HPDE6-E6E7 (cell line): ENCODE measurements around the gene SPDYE4.

Source experiments
- DNase-seq: peaks from one replicate; pipeline ENCODE4 v3.0.0; 2011; ENCODE audit warnings: missing footprints; ENCODE audit errors: extremely low spot score

SPDYE4 gene

GRCh38 chr17:8785547-8786413 is 27.4 kb upstream of the SPDYE4 start:
- peak; percentile 42 for DNase-seq

DNA sequence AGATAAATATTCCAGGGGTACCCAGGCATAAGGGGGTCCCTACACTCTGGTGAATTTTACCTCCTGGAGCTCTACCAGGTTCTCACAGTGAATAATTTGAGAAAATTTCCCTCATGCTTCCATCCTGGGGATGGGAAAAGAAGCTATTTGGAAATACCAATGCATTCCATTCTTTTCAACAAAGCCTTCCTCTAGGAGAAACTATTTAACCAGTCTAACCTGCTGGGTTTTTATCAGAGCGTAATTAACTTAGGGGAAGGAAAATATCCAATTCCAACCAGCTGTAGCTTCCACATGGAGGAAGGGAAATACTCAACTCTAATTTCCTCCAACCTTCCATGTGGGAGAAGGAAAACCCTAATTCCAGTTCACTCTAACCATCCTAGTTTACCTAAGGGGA is 23.8 kb upstream of the SPDYE4 start:
- DNase-seq = no peak

DNA sequence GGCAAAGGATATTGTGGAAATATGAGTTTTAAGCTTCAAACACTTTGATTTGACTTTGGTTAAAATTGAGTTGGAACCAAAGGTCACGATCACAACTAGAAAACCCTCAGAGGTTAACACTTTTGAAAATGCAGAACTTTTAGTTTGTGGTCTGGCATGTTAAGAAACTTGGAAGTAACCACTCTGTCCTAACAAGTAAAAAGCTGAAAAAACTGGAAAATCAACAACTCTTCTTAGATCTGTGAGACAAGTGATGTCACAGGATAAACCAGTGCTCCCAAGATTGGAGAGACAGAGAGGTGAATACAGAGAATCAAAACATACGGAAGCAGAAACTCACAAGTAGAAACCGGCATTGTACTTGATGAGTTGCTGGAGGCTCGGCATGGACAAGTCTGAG is 23.4 kb upstream of the SPDYE4 start:
- no peak for DNase-seq

GRCh38 chr17:8776881-8777280 is 18.5 kb upstream of the SPDYE4 start:
- no peak for DNase-seq

DNA sequence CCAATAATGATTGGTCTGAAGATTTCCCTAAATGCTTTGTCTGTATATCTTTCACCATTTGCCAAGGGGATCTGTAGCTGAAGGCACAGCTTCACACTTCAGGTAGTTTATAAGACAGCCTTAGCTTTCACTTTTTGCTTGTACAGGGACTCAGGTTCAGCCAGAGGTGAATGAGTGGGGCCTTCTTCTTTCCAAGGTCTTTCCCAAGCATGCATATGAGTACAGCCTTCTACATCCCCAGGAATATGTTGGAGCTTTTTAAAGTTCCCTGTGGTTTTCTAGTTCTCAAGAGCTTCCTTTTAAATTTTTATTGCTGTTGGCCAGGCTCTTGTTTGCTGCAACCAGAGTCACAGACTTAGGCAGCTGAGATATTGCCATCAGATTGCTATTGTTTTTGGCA is 17.9 kb upstream of the SPDYE4 start:
- no peak for DNase-seq

- no peak for DNase-seq
These were observed 8.4 kb upstream of the SPDYE4 start for GRCh38 chr17:8766731-8767130.

GRCh38 chr17:8762012-8762411 is 3.7 kb upstream of the SPDYE4 start:
- no peak for DNase-seq

DNA sequence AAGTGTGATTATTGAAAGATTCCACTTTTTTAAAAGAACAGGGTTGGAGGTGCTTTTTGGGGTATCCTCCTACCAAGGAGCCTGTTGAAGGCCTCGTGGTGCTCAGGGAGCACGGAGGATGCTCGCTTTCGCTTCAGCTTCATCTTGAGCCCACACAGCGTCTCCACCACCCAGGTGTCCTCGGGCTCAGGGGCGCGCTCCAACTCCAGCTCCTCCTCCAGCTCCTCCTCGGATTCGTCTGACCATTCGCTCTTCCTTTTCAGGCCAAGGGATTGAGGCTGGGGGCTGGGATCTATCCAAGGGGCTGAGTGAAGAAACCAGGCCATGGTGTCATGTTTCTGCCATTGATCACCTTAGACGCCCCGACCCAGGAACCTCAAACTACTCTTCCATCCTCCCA is 1.2 kb downstream of the SPDYE4 start:
- no peak for DNase-seq

DNA sequence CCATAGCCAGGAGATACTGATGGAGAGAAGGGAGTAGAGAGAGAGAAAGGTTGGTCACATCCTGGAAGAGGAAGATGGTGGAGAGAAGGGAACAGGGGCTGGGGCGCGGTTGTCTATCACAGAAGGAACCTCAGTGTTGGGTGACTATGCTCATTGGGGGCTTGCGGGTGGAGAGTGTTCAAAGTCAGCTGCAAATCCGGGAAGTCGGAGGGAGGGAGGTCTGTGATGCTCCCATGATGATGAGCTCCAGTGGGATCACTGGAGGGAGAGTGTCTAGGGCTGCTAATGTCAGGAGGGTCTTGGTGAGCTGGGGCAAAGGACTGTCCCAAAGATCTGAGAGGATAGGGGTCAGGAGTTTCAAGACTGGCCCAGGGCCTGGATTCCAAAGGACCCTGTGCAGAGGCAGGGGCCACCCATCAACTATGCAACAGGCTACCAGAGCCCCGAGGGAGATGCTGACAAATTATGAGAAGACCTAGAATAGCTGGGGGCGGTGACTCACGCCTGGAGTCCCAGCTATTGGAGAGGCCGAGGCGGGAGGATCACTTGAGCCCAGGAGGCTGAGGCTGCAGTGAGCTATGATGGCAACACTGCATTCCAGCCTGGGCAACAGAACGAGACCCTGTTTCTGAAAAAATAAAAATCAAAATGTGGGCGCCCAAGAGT is 2.6 kb downstream of the SPDYE4 start:
- no peak for DNase-seq

GRCh38 chr17:8754890-8755289 is 3.5 kb downstream of the SPDYE4 start:
- DNase-seq = no peak

DNA sequence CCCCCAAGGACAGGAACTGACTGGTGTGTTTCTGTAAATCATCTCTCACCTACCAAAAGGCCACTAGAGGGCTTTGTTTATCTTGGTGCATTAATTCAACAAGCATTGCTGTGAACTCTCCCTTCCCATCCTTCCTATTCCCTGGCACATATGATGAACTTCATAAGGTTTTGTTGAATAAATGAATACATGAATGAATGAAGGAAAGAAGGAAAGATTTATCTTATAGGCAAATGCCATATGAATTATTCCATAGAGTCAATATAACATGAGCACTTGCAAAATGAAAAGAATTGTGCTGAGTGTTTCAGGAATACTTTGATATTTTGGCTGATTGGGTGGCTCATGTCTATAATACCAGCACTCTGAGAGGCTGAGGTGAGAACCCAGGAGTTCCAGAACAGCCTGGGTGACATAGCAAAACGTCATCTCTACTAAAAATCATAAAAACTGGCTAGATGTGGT is 4.3 kb downstream of the SPDYE4 start:
- DNase-seq = no peak

DNA sequence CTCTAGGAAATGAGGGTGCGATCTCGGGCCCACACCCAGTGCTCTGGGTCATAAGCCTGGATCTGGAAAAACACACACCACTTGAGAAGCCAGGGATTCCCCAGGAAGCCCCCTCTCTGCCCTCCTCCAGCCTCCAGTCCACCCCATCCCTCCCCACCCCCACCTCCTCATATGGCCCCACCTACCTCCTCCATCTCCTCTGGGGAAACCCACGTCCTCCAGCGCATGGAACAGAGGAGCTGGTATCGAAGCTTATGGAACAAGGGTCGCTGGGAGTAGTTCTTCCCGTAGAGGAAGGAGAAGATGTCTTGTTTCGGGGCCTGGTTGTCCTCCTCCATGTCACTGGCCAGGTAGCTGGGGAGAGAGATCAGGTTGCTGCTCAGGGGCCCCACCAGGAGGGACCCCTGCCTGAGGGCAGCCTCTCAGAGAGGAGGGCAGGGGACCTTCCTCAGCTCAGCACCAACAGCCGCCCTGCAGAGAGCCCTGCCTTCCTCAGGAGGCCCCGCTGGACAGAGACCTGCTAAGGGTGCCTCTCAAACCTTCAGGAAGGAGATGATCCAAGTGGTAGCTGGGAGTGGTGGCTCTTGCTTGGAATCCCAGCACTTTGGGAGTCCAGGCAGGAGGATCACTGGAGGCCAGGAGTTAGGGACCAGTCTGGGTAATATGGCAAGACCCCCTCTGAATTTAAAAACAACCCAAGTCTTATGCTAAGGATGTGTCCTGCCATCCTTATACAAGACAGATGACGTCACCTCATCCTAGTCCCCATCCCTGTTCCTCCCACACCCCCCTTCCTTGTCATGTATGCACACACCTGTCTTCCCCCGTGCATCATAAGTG is 5.0 kb downstream of the SPDYE4 start:
- no peak for DNase-seq

DNA sequence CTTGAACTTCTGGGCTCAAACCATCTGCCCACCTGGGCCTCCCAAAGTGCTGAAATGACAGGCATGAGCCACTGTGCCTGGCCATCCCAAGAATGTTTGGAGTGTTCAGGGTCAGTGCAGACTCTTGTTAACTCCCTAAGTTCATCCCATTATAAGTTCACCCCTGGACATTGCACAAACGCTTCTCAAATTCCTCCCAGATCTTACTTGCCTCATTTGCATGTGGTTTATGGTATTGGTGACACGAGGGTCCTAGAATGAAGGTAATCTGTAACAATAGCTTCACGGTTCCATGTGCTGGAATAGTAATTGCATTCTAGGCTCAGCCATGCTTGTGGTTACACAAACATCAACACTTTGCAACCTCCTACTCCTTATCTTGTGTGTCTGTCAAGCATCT is 8.7 kb downstream of the SPDYE4 start:
- DNase-seq = no peak

GRCh38 chr17:8747742-8748141 is 10.6 kb downstream of the SPDYE4 start:
- no peak for DNase-seq

DNA sequence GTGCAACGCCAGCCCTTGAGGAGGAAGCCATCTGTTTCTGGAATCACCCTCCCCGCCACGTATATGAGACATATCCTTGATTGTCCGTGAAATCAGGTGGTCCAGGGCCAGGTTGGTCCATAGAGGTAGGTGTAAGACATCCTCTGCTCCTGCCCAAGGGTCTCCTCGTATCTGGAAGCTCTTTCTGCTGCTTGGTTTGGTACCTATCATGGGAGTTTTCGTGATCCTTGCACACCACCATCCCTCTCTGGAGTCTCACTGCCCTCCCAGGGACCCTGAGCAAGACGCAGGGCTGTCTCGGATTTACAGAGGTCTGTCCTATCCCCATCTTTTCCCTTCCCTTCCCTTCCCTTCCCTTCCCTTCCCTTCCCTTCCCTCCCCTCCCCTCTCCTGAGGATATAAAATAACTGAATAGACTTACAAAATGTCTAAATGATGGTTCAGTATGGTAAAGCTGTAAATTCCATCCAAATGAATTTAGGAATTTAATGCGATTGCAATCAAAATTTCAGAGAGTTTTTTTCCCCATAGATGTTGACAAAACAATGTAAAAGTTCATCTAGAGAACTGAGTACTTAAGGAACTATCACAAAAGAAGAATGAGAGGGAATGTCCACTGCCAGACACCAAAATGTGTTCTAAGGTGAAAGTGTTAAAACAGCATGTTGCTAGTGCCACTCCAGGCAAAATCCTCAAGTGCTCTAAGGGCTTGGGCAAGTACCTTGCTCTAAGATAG is 11.7 kb downstream of the SPDYE4 start:
- DNase-seq = no peak

DNA sequence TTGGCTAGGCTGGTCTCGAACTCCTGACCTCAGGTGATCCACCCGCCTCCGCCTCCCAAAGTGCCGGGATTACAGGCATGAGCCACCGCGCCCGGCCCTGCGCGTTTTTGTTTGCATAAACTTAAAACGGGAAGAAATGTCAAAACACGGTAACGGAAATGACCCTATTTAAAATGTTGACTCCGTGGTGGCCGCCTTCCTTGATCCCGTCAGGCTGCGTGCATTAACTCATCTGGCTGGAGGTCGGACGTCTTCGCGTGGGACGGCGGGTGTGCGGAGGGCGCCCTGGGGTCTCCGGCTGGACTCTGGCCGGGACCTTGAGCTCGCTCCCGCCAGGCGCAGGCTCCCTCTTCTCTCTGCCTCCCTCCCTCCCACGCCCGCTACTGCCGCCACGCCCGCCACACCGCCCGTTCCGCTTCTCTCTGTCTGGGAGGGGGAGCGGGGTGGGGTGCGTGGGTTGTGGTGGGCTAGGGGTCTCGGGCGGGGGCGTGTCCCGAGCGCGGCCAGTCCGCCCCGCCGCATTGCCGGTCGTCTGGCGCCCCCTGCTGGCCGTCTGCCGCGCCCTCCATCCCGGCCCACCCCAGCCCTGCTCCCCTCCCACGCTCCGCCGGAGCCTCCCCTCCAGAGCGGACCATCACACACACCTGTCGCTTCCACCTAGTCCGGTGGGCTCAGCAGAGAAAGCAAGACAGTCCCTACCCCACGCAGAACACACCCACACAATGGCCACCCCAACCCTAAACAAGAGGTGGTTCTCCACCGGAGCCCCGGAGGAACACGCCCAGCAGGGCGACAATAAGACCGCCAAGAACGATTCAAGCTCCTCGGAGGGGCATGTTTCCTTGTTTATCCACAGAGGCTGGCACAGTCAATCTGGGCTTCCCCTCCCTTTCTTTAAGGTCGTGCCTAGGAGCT is 12.5 kb downstream of the SPDYE4 start:
- DNase-seq = peak; percentile 41

GRCh38 chr17:8744086-8744785 is 14.1 kb downstream of the SPDYE4 start:
- no peak for DNase-seq

DNA sequence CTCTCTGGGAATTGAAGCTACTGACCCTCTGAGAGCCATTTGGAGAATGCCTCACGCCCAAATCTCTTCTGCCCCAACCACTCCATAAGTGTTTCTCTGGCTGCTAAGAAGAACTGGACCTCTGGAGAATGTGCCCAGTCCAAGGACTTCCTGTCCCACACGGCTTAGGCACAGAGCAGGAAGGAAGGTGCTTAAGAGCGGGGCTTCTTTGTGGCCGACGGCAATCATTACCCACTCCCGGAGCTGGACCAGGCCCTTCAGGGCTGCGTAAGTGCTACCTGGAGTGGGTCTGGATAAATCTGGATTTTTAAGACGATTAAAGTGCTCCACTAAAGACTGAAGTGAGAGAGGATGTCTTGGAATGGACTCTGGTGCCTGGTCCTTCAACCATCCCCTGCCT is 15.5 kb downstream of the SPDYE4 start:
- DNase-seq = no peak

DNA sequence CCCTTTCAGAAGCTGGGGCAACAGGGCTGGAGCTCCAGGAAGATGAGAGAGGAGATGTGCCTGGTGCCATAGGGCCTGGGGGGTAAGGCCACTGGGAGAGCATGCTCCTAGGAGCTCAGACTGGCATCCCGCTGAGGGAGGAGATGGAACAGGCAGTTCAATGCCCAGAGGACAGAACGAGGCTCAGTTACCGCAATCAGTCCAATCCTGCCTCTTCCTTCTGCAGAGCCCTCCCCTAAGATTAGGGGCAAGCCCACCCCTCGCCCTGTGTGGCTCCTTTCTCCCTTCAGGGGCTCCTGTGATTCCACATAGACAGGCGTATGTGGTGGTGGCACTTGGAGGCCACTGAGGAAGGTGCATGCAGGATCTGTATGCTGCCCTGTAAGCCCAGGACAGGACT is 16.1 kb downstream of the SPDYE4 start:
- no peak for DNase-seq

GRCh38 chr17:8741771-8742170 is 16.6 kb downstream of the SPDYE4 start:
- DNase-seq = no peak
